GM12892 (cell line): ENCODE data around the gene CD55.

ENCODE experiments used
- DNase-seq: peaks from one replicate; pipeline ENCODE4 v3.0.0; 2011; ENCODE audit not compliant: insufficient read length
- FAIRE-seq: peaks from 2 replicates; lab custom pipeline; 2011; peaks lifted over from hg19 to GRCh38; lab: Jason Lieb, UNC
- POLR2A ChIP-seq: IDR thresholded peaks from 2 replicates; pipeline ENCODE4 v1.6.1; 2011; ENCODE audit warnings: low read depth, low read length, control low read depth
- POLR2AphosphoS5 ChIP-seq: IDR thresholded peaks from 2 replicates; pipeline ENCODE4 v1.6.1; 2011; ENCODE audit warnings: low read depth, low read length, control low read depth
- TAF1 ChIP-seq: IDR thresholded peaks from 2 replicates; pipeline ENCODE4 v1.6.1; 2011; ENCODE audit warnings: low read depth, mild to moderate bottlenecking, control low read depth, low read length, borderline replicate concordance

The CD55 gene

GRCh38 chr1:207288315-207288714 is 33.2 kb upstream of the CD55 start:
- FAIRE-seq (no peak), DNase-seq (no peak)
- no peak for TF ChIP-seq POLR2A
- TF ChIP-seq TAF1 = no peak
- no peak for TF ChIP-seq POLR2AphosphoS5

GRCh38 chr1:207289756-207290155 is 31.7 kb upstream of the CD55 start:
- FAIRE-seq (no peak), DNase-seq (no peak)
- TF ChIP-seq POLR2AphosphoS5 (no peak), POLR2A (no peak), TAF1 (no peak)

GRCh38 chr1:207291723-207292122 is 29.8 kb upstream of the CD55 start:
- TF ChIP-seq POLR2AphosphoS5 = no peak
- TF ChIP-seq TAF1 = no peak
- TF ChIP-seq POLR2A = no peak
- no peak for DNase-seq
- FAIRE-seq = no peak

GRCh38 chr1:207298186-207298585 is 23.3 kb upstream of the CD55 start:
- FAIRE-seq (no peak), DNase-seq (no peak)
- TF ChIP-seq TAF1 (no peak), POLR2AphosphoS5 (no peak), POLR2A (no peak)

- DNase-seq = no peak
- TF ChIP-seq TAF1 = no peak
- no peak for FAIRE-seq
Observed at GRCh38 chr1:207298636-207299398, 22.7 kb upstream of the CD55 start.

GRCh38 chr1:207300970-207301369 is 20.5 kb upstream of the CD55 start:
- DNase-seq = no peak
- FAIRE-seq = no peak
- no peak for TF ChIP-seq TAF1
- no peak for TF ChIP-seq POLR2A
- TF ChIP-seq POLR2AphosphoS5 = no peak

GRCh38 chr1:207302618-207303393 is 18.7 kb upstream of the CD55 start:
- DNase-seq (no peak), FAIRE-seq (no peak)
- TF ChIP-seq POLR2AphosphoS5 = no peak

GRCh38 chr1:207304710-207305488 is 16.6 kb upstream of the CD55 start:
- TF ChIP-seq POLR2A (no peak), POLR2AphosphoS5 (no peak), TAF1 (no peak)
- FAIRE-seq (no peak), DNase-seq (no peak)

GRCh38 chr1:207305489-207305873 is 16.0 kb upstream of the CD55 start:
- TF ChIP-seq TAF1 = no peak
- TF ChIP-seq POLR2A = no peak
- no peak for TF ChIP-seq POLR2AphosphoS5
- no peak for FAIRE-seq
- DNase-seq = no peak

- DNase-seq (no peak), FAIRE-seq (no peak)
- TF ChIP-seq POLR2AphosphoS5 = no peak
- TF ChIP-seq TAF1 = no peak
- TF ChIP-seq POLR2A = no peak
Observed at GRCh38 chr1:207306023-207306422, 15.5 kb upstream of the CD55 start.

GRCh38 chr1:207306603-207307002 is 14.9 kb upstream of the CD55 start:
- TF ChIP-seq TAF1 (no peak), POLR2A (no peak)

GRCh38 chr1:207308451-207309190 is 12.9 kb upstream of the CD55 start:
- DNase-seq = no peak
- FAIRE-seq = no peak
- TF ChIP-seq POLR2A (no peak), TAF1 (no peak), POLR2AphosphoS5 (no peak)

More at GRCh38 chr1:207306603-207307002, 14.9 kb upstream of the CD55 start:
- no peak for DNase-seq
- FAIRE-seq = no peak
